Measurements from ENCODE around the gene ZCWPW1.

DNA sequence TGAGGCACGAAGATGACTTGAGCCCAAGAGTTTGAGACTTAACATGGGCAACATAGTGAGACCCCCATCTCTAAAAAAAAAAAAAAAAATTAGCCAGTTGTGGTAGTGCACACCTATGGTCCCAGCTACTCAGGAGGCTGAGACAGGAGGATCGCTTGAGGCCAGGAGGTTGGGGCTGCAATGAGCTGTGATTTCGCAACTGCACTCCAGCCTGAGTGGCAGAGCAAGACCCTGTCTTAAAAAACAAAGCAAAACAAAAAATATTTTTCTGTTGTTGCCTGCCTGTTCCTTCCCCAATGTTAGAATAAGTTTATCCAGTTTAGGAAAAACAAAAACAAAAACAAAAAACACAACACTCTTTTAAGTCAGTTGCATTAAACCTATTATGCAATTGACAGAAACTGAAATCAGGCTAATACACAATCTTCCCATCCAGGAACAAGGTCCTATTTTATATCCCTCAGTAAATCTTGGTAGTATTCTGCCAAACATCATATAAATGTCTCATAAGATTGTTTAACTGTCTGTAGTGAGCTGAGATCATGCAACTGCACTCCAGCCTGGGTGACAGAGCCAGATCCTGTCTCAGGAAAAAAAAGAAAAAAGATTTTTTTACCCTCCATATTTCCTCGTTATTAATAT, 50.3 kb downstream of the ZCWPW1 start:
- TF ChIP-seq, protein P1, sequence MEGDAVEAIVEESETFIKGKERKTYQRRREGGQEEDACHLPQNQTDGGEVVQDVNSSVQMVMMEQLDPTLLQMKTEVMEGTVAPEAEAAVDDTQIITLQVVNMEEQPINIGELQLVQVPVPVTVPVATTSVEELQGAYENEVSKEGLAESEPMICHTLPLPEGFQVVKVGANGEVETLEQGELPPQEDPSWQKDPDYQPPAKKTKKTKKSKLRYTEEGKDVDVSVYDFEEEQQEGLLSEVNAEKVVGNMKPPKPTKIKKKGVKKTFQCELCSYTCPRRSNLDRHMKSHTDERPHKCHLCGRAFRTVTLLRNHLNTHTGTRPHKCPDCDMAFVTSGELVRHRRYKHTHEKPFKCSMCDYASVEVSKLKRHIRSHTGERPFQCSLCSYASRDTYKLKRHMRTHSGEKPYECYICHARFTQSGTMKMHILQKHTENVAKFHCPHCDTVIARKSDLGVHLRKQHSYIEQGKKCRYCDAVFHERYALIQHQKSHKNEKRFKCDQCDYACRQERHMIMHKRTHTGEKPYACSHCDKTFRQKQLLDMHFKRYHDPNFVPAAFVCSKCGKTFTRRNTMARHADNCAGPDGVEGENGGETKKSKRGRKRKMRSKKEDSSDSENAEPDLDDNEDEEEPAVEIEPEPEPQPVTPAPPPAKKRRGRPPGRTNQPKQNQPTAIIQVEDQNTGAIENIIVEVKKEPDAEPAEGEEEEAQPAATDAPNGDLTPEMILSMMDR (IDR thresholded peaks at IDR 0.05) = no peak
- no peak for TF ChIP-seq POLR2A (IDR thresholded peaks at IDR 0.05)

Measured in Peyer's patch (tissue), 4 donors.